ENCODE data around the gene EXOC3L4. TPM values are rescaled to one million over a fixed set of nuclear protein-coding genes. Genes with fewer than 3 reads are reported as not detected.

Gene EXOC3L4
- total RNA-seq, 2 donors from 2014 or later, result 0.27 to 2.0 TPM

GRCh38 chr14:103130965-103131364 is 36.4 kb downstream of the EXOC3L4 start:
- H3K27ac ChIP-seq, result peak overlapping the region; percentile 42 to 74
- no peaks in the 10 kb centered on the region for H3K9me3 ChIP-seq
- intact Hi-C loops (cut with DNase I), result no loop called here
- H3K36me3 ChIP-seq, result no peaks in the 10 kb centered on the region
- TF ChIP-seq POLR2AphosphoS5 (IDR thresholded peaks at IDR 0.05) (peak; percentile 93), POLR2A (IDR thresholded peaks at IDR 0.05) (no peak)
- DNase-seq (ENCODE audit: low spot score), result peak; percentile 84
- H3K4me3 ChIP-seq, result no peak overlapping the region
- WGBS, result 16% methylated on average over 5 of the region's 8 CpGs
- peaks cover 4% of the 10 kb centered on the region for H3K4me1 ChIP-seq (replicated peaks)
- H3K27me3 ChIP-seq (replicated peaks; ENCODE audit: insufficient read depth), result no peaks in the 10 kb centered on the region

GRCh38 chr14:103131580-103131979 is 37.1 kb downstream of the EXOC3L4 start:
- no peak for DNase-seq (ENCODE audit: low spot score)
- TF ChIP-seq POLR2A (IDR thresholded peaks at IDR 0.05) (no peak), CTCF (IDR thresholded peaks at IDR 0.05) (no peak), POLR2AphosphoS5 (IDR thresholded peaks at IDR 0.05) (no peak)
- intact Hi-C loops (cut with DNase I), result no loop called here
- no peaks in the 10 kb centered on the region for H3K36me3 ChIP-seq
- 93% methylated on average over 9 of the region's 9 CpGs for WGBS
- H3K4me1 ChIP-seq (replicated peaks), result peaks cover 2% of the 10 kb centered on the region
- H3K27me3 ChIP-seq (replicated peaks; ENCODE audit: insufficient read depth), result no peaks in the 10 kb centered on the region
- H3K9me3 ChIP-seq, result no peaks in the 10 kb centered on the region
- no peak overlapping the region for H3K4me3 ChIP-seq
- peak overlapping the region in 1 of 2 donors; percentile 30 for H3K27ac ChIP-seq

GRCh38 chr14:103132381-103133209 is 38.1 kb downstream of the EXOC3L4 start:
- Histone ChIP-seq H3K27ac (no peak overlapping the region), H3K4me1 (replicated peaks) (no peaks in the 10 kb centered on the region), H3K36me3 (no peaks in the 10 kb centered on the region), H3K27me3 (replicated peaks; ENCODE audit: insufficient read depth) (no peaks in the 10 kb centered on the region), H3K9me3 (no peaks in the 10 kb centered on the region), H3K4me3 (no peak overlapping the region)
- no peak for TF ChIP-seq CTCF (IDR thresholded peaks at IDR 0.05)
- no peak for TF ChIP-seq POLR2AphosphoS5 (IDR thresholded peaks at IDR 0.05)
- TF ChIP-seq POLR2A (IDR thresholded peaks at IDR 0.05), result no peak
- DNase-seq (ENCODE audit: low spot score), result no peak
- intact Hi-C loops (cut with DNase I), result no loop called here
- WGBS, result 80% methylated on average over 39 of the region's 39 CpGs

GRCh38 chr14:103133210-103134140 is 39.0 kb downstream of the EXOC3L4 start:
- H3K27ac ChIP-seq, result no peak overlapping the region
- TF ChIP-seq POLR2A (IDR thresholded peaks at IDR 0.05) (no peak), CTCF (IDR thresholded peaks at IDR 0.05) (no peak), POLR2AphosphoS5 (IDR thresholded peaks at IDR 0.05) (no peak)
- no peaks in the 10 kb centered on the region for H3K4me1 ChIP-seq (replicated peaks)
- 91% methylated on average over 24 of the region's 25 CpGs for WGBS
- H3K4me3 ChIP-seq, result no peak overlapping the region
- no peaks in the 10 kb centered on the region for H3K36me3 ChIP-seq
- no peaks in the 10 kb centered on the region for H3K27me3 ChIP-seq (replicated peaks; ENCODE audit: insufficient read depth)
- no peak for DNase-seq (ENCODE audit: low spot score)
- intact Hi-C loops (cut with DNase I), result no loop called here
- H3K9me3 ChIP-seq, result no peaks in the 10 kb centered on the region

- WGBS, result 44% methylated on average over 2 of the region's 2 CpGs
- no peak for DNase-seq (ENCODE audit: low spot score)
- H3K4me3 ChIP-seq, result no peak overlapping the region
- H3K27me3 ChIP-seq (replicated peaks; ENCODE audit: insufficient read depth), result no peaks in the 10 kb centered on the region
- intact Hi-C loops (cut with DNase I), result no loop called here
- no peaks in the 10 kb centered on the region for H3K36me3 ChIP-seq
- H3K9me3 ChIP-seq, result no peaks in the 10 kb centered on the region
- no peak overlapping the region for H3K27ac ChIP-seq
- H3K4me1 ChIP-seq (replicated peaks), result no peaks in the 10 kb centered on the region
- TF ChIP-seq POLR2AphosphoS5 (IDR thresholded peaks at IDR 0.05) (no peak), CTCF (IDR thresholded peaks at IDR 0.05) (no peak), POLR2A (IDR thresholded peaks at IDR 0.05) (no peak)
These were observed 39.9 kb downstream of the EXOC3L4 start for GRCh38 chr14:103134405-103134804.

Measured in prostate gland (tissue), 2 donors.